Measurements from ENCODE around the gene SNX27. TPM values are rescaled to one million over a fixed set of nuclear protein-coding genes. Genes with fewer than 3 reads are reported as not detected.

The SNX27 gene
- total and polyA plus RNA-seq, 10 of the 15 experiments (the other 5 are each of a cell fraction or from before 2014, with no cell fraction given) = 3.8 to 21.8 (median 12.5) TPM

DNA sequence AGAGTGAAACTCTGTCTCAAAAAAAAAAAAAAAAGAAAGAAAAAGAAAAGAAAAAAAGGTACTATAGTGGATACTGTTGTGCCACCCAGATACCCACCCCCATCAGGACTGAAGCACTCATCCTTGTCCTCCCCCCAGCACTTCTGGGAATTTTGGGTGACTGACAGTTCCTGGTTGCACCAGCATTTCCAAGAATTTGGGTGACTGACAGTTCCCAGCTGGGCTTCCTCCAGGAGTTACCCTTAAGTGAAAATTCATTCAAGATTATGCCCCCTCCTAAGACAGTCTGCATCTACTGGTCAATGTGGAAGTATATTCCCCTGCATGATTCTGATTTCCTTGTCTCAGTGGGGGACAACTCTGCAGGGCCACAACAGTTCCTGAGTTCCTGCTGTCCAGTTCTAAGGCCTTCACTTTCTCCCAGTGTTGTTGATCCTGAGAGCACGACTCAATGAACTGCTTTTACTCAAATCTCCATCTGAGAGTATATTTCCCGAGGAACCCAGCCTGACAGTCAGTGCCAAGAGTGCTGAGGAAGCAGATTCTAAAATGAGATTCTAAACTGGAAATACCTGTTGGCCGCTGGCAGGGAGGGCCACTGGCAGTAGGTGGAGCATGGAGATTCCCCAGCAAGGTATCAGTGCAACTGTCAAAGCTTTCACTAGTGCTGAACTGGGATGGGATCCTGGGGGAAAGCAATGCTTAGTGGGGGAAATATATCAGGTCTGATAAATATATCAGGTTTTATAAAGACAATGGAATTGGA lies 127.9 kb downstream of the SNX27 start:
- Histone ChIP-seq H3K9me3 (replicated peaks; ENCODE audit: control insufficient read depth, insufficient read depth, low read length) (peaks cover 7% of the 10 kb centered on the region; the same call in 1 of the 3 replicates), H3K27me3 (replicated peaks in 1 of 2; ENCODE audit: control insufficient read depth in 2 of 2, insufficient read depth in 2 of 2, low read length in 1 of 2) (no peaks in the 10 kb centered on the region; a peak in 1 of 4 replicates), H4K20me1 (ENCODE audit: control insufficient read depth, insufficient read depth) (no peaks in the 10 kb centered on the region), H3K9ac (ENCODE audit: control insufficient read depth, insufficient read depth, low read length) (no peak overlapping the region), H3K27ac (ENCODE audit: control insufficient read depth, insufficient read depth) (no peak overlapping the region), H2AFZ (ENCODE audit: control insufficient read depth, low read depth, low read length) (no peak overlapping the region), H3K4me2 (ENCODE audit: control insufficient read depth, insufficient read depth) (no peak overlapping the region), H3K79me2 (ENCODE audit: control insufficient read depth, insufficient read depth, low read length) (no peaks in the 10 kb centered on the region), H3K4me1 (ENCODE audit: control insufficient read depth, insufficient read depth, low read length) (no peaks in the 10 kb centered on the region), H3K36me3 (ENCODE audit: control insufficient read depth in 2 of 2, insufficient read depth in 2 of 2, low read length in 1 of 2) (no peaks in the 10 kb centered on the region), H3K4me3 (no peak overlapping the region)
- no peak for DNase-seq (ENCODE audit: low read depth, low spot score)
- no peak for ATAC-seq
- no TSS peak for BruUV-seq (replicated peaks)
- POLR2A ChIA-PET = no interaction called here
- WGBS (ENCODE audit: insufficient coverage, insufficient replicate concordance, low lambda C conversion rate, missing lambda C conversion rate) = 6% methylated on average over 3 of the region's 3 CpGs
- RAD21 ChIA-PET (ENCODE audit: unreplicated experiment) = no interaction called here
- in situ Hi-C loops (cut with MboI) (loop anchor here (5.0 kb wide), 1 partner anchor 52 kb away; no protein-coding TSS in a partner anchor), intact Hi-C loops (cut with micrococcal nuclease; ENCODE audit: unreplicated experiment) (no loop called here)
- SMC1A ChIA-PET (ENCODE audit: uncharacterized antibody, unreplicated experiment) = interaction anchor here (0.7 to 1.1 kb wide), 2 partner anchors 42 to 200 kb away, joined by 3 read pairs; partner anchors contain the start of gene TUFT1
- FAIRE-seq = no peak
- CTCF ChIA-PET = no interaction called here
- TF ChIP-seq, protein P1, sequence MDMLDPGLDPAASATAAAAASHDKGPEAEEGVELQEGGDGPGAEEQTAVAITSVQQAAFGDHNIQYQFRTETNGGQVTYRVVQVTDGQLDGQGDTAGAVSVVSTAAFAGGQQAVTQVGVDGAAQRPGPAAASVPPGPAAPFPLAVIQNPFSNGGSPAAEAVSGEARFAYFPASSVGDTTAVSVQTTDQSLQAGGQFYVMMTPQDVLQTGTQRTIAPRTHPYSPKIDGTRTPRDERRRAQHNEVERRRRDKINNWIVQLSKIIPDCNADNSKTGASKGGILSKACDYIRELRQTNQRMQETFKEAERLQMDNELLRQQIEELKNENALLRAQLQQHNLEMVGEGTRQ (IDR thresholded peaks at IDR 0.05; ENCODE audit: borderline replicate concordance, low read depth, low read length) = no peak
- TF ChIP-seq HDAC6 (IDR thresholded peaks at IDR 0.05; ENCODE audit: unreplicated experiment) (no peak), EGR1 (IDR thresholded peaks at IDR 0.05; ENCODE audit: borderline replicate concordance in 1 of 2, low read depth in 2 of 2, low read length in 2 of 2) (no peak), LARP7 (IDR thresholded peaks at IDR 0.05) (no peak), POLR2AphosphoS5 (IDR thresholded peaks at IDR 0.05; ENCODE audit: low read length) (no peak), MYC (IDR thresholded peaks at IDR 0.05; ENCODE audit: insufficient read depth, insufficient read length, insufficient replicate concordance, low read length, severe bottlenecking) (no peak)
- TF ChIP-seq, protein P2, sequence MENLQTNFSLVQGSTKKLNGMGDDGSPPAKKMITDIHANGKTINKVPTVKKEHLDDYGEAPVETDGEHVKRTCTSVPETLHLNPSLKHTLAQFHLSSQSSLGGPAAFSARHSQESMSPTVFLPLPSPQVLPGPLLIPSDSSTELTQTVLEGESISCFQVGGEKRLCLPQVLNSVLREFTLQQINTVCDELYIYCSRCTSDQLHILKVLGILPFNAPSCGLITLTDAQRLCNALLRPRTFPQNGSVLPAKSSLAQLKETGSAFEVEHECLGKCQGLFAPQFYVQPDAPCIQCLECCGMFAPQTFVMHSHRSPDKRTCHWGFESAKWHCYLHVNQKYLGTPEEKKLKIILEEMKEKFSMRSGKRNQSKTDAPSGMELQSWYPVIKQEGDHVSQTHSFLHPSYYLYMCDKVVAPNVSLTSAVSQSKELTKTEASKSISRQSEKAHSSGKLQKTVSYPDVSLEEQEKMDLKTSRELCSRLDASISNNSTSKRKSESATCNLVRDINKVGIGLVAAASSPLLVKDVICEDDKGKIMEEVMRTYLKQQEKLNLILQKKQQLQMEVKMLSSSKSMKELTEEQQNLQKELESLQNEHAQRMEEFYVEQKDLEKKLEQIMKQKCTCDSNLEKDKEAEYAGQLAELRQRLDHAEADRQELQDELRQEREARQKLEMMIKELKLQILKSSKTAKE (IDR thresholded peaks at IDR 0.05; ENCODE audit: low read depth, poor library complexity, severe bottlenecking) = no peak
- TF ChIP-seq, protein P3, sequence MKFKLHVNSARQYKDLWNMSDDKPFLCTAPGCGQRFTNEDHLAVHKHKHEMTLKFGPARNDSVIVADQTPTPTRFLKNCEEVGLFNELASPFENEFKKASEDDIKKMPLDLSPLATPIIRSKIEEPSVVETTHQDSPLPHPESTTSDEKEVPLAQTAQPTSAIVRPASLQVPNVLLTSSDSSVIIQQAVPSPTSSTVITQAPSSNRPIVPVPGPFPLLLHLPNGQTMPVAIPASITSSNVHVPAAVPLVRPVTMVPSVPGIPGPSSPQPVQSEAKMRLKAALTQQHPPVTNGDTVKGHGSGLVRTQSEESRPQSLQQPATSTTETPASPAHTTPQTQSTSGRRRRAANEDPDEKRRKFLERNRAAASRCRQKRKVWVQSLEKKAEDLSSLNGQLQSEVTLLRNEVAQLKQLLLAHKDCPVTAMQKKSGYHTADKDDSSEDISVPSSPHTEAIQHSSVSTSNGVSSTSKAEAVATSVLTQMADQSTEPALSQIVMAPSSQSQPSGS (IDR thresholded peaks at IDR 0.05; ENCODE audit: low read length) = no peak
- TF ChIP-seq, protein P4, sequence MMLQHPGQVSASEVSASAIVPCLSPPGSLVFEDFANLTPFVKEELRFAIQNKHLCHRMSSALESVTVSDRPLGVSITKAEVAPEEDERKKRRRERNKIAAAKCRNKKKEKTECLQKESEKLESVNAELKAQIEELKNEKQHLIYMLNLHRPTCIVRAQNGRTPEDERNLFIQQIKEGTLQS (IDR thresholded peaks at IDR 0.05; ENCODE audit: borderline replicate concordance, extremely low read depth, low read depth, low read length) = no peak
- TF ChIP-seq, protein P5, sequence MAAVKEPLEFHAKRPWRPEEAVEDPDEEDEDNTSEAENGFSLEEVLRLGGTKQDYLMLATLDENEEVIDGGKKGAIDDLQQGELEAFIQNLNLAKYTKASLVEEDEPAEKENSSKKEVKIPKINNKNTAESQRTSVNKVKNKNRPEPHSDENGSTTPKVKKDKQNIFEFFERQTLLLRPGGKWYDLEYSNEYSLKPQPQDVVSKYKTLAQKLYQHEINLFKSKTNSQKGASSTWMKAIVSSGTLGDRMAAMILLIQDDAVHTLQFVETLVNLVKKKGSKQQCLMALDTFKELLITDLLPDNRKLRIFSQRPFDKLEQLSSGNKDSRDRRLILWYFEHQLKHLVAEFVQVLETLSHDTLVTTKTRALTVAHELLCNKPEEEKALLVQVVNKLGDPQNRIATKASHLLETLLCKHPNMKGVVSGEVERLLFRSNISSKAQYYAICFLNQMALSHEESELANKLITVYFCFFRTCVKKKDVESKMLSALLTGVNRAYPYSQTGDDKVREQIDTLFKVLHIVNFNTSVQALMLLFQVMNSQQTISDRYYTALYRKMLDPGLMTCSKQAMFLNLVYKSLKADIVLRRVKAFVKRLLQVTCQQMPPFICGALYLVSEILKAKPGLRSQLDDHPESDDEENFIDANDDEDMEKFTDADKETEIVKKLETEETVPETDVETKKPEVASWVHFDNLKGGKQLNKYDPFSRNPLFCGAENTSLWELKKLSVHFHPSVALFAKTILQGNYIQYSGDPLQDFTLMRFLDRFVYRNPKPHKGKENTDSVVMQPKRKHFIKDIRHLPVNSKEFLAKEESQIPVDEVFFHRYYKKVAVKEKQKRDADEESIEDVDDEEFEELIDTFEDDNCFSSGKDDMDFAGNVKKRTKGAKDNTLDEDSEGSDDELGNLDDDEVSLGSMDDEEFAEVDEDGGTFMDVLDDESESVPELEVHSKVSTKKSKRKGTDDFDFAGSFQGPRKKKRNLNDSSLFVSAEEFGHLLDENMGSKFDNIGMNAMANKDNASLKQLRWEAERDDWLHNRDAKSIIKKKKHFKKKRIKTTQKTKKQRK (IDR thresholded peaks at IDR 0.05; ENCODE audit: low read depth, low read length) = no peak
- TF ChIP-seq, protein P6, sequence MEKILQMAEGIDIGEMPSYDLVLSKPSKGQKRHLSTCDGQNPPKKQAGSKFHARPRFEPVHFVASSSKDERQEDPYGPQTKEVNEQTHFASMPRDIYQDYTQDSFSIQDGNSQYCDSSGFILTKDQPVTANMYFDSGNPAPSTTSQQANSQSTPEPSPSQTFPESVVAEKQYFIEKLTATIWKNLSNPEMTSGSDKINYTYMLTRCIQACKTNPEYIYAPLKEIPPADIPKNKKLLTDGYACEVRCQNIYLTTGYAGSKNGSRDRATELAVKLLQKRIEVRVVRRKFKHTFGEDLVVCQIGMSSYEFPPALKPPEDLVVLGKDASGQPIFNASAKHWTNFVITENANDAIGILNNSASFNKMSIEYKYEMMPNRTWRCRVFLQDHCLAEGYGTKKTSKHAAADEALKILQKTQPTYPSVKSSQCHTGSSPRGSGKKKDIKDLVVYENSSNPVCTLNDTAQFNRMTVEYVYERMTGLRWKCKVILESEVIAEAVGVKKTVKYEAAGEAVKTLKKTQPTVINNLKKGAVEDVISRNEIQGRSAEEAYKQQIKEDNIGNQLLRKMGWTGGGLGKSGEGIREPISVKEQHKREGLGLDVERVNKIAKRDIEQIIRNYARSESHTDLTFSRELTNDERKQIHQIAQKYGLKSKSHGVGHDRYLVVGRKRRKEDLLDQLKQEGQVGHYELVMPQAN (conservative IDR thresholded peaks at IDR 0.05) = no peak
